Measurements from ENCODE around the gene PTPN13.

DNA sequence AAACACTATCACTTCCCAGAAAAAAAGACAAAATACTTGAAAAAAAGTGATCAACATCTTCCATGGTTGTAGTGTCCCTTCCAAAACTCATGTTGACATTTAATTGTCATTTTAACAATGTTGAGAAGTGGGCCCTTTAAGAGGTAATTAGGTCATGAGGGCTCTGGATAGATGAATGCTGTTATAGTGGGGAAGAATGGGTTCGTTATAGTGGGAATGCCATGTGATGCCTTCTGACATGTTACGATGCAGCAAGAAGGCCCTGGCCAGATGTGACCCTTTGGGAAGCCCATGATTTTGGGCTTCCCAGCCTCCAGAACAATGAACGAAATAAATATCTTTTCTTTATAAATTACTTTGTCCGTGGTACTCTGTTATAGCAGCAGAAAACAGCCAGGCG lies 259.1 kb downstream of the PTPN13 start:
- TF ChIP-seq, protein P1, sequence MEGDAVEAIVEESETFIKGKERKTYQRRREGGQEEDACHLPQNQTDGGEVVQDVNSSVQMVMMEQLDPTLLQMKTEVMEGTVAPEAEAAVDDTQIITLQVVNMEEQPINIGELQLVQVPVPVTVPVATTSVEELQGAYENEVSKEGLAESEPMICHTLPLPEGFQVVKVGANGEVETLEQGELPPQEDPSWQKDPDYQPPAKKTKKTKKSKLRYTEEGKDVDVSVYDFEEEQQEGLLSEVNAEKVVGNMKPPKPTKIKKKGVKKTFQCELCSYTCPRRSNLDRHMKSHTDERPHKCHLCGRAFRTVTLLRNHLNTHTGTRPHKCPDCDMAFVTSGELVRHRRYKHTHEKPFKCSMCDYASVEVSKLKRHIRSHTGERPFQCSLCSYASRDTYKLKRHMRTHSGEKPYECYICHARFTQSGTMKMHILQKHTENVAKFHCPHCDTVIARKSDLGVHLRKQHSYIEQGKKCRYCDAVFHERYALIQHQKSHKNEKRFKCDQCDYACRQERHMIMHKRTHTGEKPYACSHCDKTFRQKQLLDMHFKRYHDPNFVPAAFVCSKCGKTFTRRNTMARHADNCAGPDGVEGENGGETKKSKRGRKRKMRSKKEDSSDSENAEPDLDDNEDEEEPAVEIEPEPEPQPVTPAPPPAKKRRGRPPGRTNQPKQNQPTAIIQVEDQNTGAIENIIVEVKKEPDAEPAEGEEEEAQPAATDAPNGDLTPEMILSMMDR (conservative IDR thresholded peaks at IDR 0.05; ENCODE audit: low read length) = no peak
- no peak for TF ChIP-seq EZH2phosphoT487 (IDR thresholded peaks at IDR 0.05; ENCODE audit: borderline replicate concordance)

All from Loucy (cell line).